GM12878 (cell line): ENCODE results near the gene ASCC3. TPM values are rescaled to one million over a fixed set of nuclear protein-coding genes. Genes with fewer than 3 reads are reported as not detected.

ENCODE experiments used
- ATAC-seq: fragments of 200-7000 bp; cut with Tn5 transposase; 3 replicates; pipeline ENCODE4 v1.9.1; 2020; ENCODE audit warnings: mild to moderate bottlenecking, moderate library complexity
- BruUV-seq: library from RNA; stranded (reverse); fragments of 400-500 nt; replicated peaks from 2 replicates; lab custom pipeline; 2021; lab: Mats Ljungman, UMichigan
- CTCF ChIA-PET: fragments of 300-600 bp; sonication (Branson Sonifier 250); formaldehyde crosslinking; extraction: SDS; loops from one replicate; lab custom pipeline; 2021; ENCODE audit warnings: inconsistent platforms; lab: Yijun Ruan, JAX
- POLR2A ChIA-PET: fragments of 350-600 bp; formaldehyde crosslinking; extraction: SDS; loops from one replicate; lab custom pipeline; 2021; ENCODE audit warnings: inconsistent platforms; lab: Charles Lee
- RAD21 ChIA-PET: fragments of 300-600 bp; sonication (Branson Sonifier 250); formaldehyde crosslinking; loops from one replicate; lab custom pipeline; 2023; ENCODE audit warnings: antibody characterized with exemption; ENCODE audit not compliant: unreplicated experiment; lab: Charles Lee
- SMC1A ChIA-PET: fragments of 300-600 bp; sonication (Branson Sonifier 250); formaldehyde crosslinking; loops from one replicate; lab custom pipeline; 2023; ENCODE audit not compliant: unreplicated experiment, uncharacterized antibody; lab: Charles Lee
- DNase-seq: peaks from one replicate; pipeline ENCODE4 v3.0.0-alpha.2; 2011; ENCODE audit warnings: low read depth, low spot score
- FAIRE-seq: peaks from 3 replicates; lab custom pipeline; 2011; peaks lifted over from hg19 to GRCh38; lab: Jason Lieb, UNC
- H2AFZ ChIP-seq: 2 replicates; pipeline ENCODE4 v1.6.0; 2011; ENCODE audit warnings: low read depth, low read length, control low read depth; ENCODE audit not compliant: control insufficient read depth
- H3K27ac ChIP-seq: 2 replicates; pipeline ENCODE4 v1.5.1; 2011; ENCODE audit warnings: control low read depth; ENCODE audit not compliant: control insufficient read depth, insufficient read depth
- H3K27me3 ChIP-seq, 2 experiments: replicated peaks in 1 of 2; 2 replicates each; pipeline versions ENCODE4 v1.6.0 to v1.6.1; 2011; ENCODE audit warnings: low read length in 1 of 2; ENCODE audit not compliant: control insufficient read depth in 2 of 2, insufficient read depth in 2 of 2
- H3K36me3 ChIP-seq, 2 experiments: 2 replicates each; pipeline ENCODE4 v1.5.1; 2011; ENCODE audit warnings: low read length in 1 of 2; ENCODE audit not compliant: control insufficient read depth in 2 of 2, insufficient read depth in 2 of 2
- H3K4me1 ChIP-seq: 2 replicates; pipeline ENCODE4 v1.6.1; 2011; ENCODE audit warnings: mild to moderate bottlenecking, low read length, moderate library complexity, mixed read lengths; ENCODE audit not compliant: control insufficient read depth, insufficient read depth
- H3K4me2 ChIP-seq: 2 replicates; pipeline ENCODE4 v1.6.0; 2011; ENCODE audit warnings: control low read depth; ENCODE audit not compliant: control insufficient read depth, insufficient read depth
- H3K4me3 ChIP-seq: fragments of 200-600 bp; sonication (generic); 2 replicates; pipeline ENCODE4 v1.5.1; 2016
- H3K79me2 ChIP-seq: 2 replicates; pipeline ENCODE4 v1.6.0; 2011; ENCODE audit warnings: low read length; ENCODE audit not compliant: control insufficient read depth, insufficient read depth
- H3K9ac ChIP-seq: 2 replicates; pipeline ENCODE4 v1.8.0; 2011; ENCODE audit warnings: low read length, control low read depth, mixed read lengths; ENCODE audit not compliant: control insufficient read depth, insufficient read depth
- H3K9me3 ChIP-seq: replicated peaks from 3 replicates; pipeline ENCODE4 v1.5.1; 2011; ENCODE audit warnings: mild to moderate bottlenecking, low read length; ENCODE audit not compliant: control insufficient read depth, insufficient read depth
- H4K20me1 ChIP-seq: 2 replicates; pipeline ENCODE4 v1.6.0; 2011; ENCODE audit not compliant: control insufficient read depth, insufficient read depth
- CBFB ChIP-seq: IDR thresholded peaks from 2 replicates; pipeline ENCODE4 v1.6.1; 2016; ENCODE audit warnings: antibody characterized with exemption, low read depth
- CBX5 ChIP-seq: sonication (generic); IDR thresholded peaks from 2 replicates; pipeline ENCODE4 v1.6.1; 2016; ENCODE audit warnings: low read depth, moderate library complexity, mild to moderate bottlenecking, inconsistent platforms
- CREM ChIP-seq: IDR thresholded peaks from 2 replicates; pipeline ENCODE4 v1.6.1; 2014; ENCODE audit warnings: antibody characterized with exemption, low read depth
- JUNB ChIP-seq: IDR thresholded peaks from 2 replicates; pipeline ENCODE4 v1.6.1; 2016; ENCODE audit warnings: antibody characterized with exemption, mild to moderate bottlenecking
- MEF2A ChIP-seq: IDR thresholded peaks from 2 replicates; pipeline ENCODE4 v1.6.1; 2011; ENCODE audit warnings: low read depth, mild to moderate bottlenecking, low read length, moderate library complexity; ENCODE audit not compliant: insufficient read depth
- MYB ChIP-seq: fragments of 150-350 bp; IDR thresholded peaks from 2 replicates; pipeline ENCODE4 v1.6.1; 2014; ENCODE audit warnings: mild to moderate bottlenecking, low read depth, low read length, borderline replicate concordance
- RAD51 ChIP-seq: fragments of 450-650 bp; IDR thresholded peaks from 2 replicates; pipeline ENCODE4 v1.6.1; 2016; ENCODE audit warnings: moderate library complexity, mild to moderate bottlenecking, inconsistent platforms
- RFX5 ChIP-seq: IDR thresholded peaks from 2 replicates; pipeline ENCODE4 v1.6.1; 2011; ENCODE audit warnings: low read depth, low read length, improper control_type of control experiment
- SMAD1 ChIP-seq: fragments of 450-650 bp; IDR thresholded peaks from 2 replicates; pipeline ENCODE4 v1.6.1; 2018; ENCODE audit warnings: mild to moderate bottlenecking, low read depth; ENCODE audit not compliant: partially characterized antibody
- STAT3 ChIP-seq: IDR thresholded peaks from 2 replicates; pipeline ENCODE4 v1.6.1; 2011; ENCODE audit warnings: low read depth, low read length, improper control_type of control experiment
- YBX1 ChIP-seq: fragments of 450-650 bp; IDR thresholded peaks from 2 replicates; pipeline ENCODE4 v1.6.1; 2016; ENCODE audit warnings: antibody characterized with exemption
- ZNF274 ChIP-seq: IDR thresholded peaks from one replicate; pipeline ENCODE4 v1.8.0; 2011; ENCODE audit not compliant: insufficient read length, insufficient read depth
- in situ Hi-C: fragments of 300-500 bp; cut with MboI; formaldehyde crosslinking; loops from 9 replicates; pipeline ENCODE4 v1.14.3; 2018; ENCODE audit warnings: mixed read lengths
- intact Hi-C: fragments of 100-400 bp; cut with micrococcal nuclease; formaldehyde crosslinking; loops from one replicate; pipeline ENCODE4 v1.14.2; 2022; ENCODE audit not compliant: unreplicated experiment
- polyA plus RNA-seq, 11 experiments: library from polyadenylated mRNA; depleted of rRNA in 4 of 11; unstranded in 6 of 11; stranded (reverse) in 5 of 11; fragments of >200 nt; fragmentation: Nextera tagmentation in 4 of 11; fragmentation: Illumina TruSeq in 1 of 11; extraction: Ambion mirVana in 4 of 11; extraction: Trizol in 1 of 11; gene quantifications; 1 replicate in 1 of 11; 2 replicates in 10 of 11; pipeline versions ENCODE4 v1.2.1 to v1.2.3, GENCODE V29; 2011 to 2016; ENCODE audit warnings: inconsistent platforms in 2 of 11, missing spikeins in 2 of 11, low read depth in 1 of 11
- total RNA-seq, 4 experiments: library from RNA; depleted of rRNA in 3 of 4; stranded (reverse); fragments of >200 nt in 3 of 4; fragmentation: Illumina TruSeq in 1 of 4; extraction: Trizol in 1 of 4; gene quantifications; 2 replicates each; pipeline versions ENCODE4 v1.2.1 to v1.2.3, GENCODE V29; 2013 to 2021
- TF ChIP-seq, protein P1 (sequence below): IDR thresholded peaks from 2 replicates; pipeline ENCODE4 v1.6.1; 2012; ENCODE audit warnings: mild to moderate bottlenecking, low read depth, low read length
- TF ChIP-seq, protein P2 (sequence below): fragments of 450-650 bp; IDR thresholded peaks from 2 replicates; pipeline ENCODE4 v1.6.1; 2017; ENCODE audit warnings: low read depth, mild to moderate bottlenecking, moderate library complexity
- TF ChIP-seq, protein P3 (sequence below): IDR thresholded peaks from 2 replicates; pipeline ENCODE4 v1.6.1; 2011; ENCODE audit warnings: low read depth, mild to moderate bottlenecking, low read length, moderate library complexity, borderline replicate concordance; ENCODE audit errors: extremely low read depth

The ASCC3 gene
- total and polyA plus RNA-seq, 10 of the 15 experiments (the other 5 are each of a cell fraction or from before 2014, with no cell fraction given) = 19.9 to 76.2 (median 55.9) TPM

- Histone ChIP-seq H4K20me1 (no peaks in the 10 kb centered on the region), H3K4me3 (no peak overlapping the region), H3K27me3 (no peaks in the 10 kb centered on the region), H3K4me1 (no peaks in the 10 kb centered on the region)
- no peak for FAIRE-seq
- ChIA-PET POLR2A (no interaction called here), SMC1A (interaction anchor here (0.6 to 1.6 kb wide), 3 partner anchors 8 to 565 kb away, joined by 3 to 6 read pairs (median 3); no protein-coding TSS in a partner anchor)
- TF ChIP-seq CBX5 (no peak), MYB (no peak), RFX5 (no peak), ZNF274 (no peak), RAD51 (no peak), CBFB (no peak), SMAD1 (no peak), JUNB (no peak), MEF2A (no peak), STAT3 (no peak), CREM (no peak), YBX1 (no peak)
- TF ChIP-seq, protein P1, sequence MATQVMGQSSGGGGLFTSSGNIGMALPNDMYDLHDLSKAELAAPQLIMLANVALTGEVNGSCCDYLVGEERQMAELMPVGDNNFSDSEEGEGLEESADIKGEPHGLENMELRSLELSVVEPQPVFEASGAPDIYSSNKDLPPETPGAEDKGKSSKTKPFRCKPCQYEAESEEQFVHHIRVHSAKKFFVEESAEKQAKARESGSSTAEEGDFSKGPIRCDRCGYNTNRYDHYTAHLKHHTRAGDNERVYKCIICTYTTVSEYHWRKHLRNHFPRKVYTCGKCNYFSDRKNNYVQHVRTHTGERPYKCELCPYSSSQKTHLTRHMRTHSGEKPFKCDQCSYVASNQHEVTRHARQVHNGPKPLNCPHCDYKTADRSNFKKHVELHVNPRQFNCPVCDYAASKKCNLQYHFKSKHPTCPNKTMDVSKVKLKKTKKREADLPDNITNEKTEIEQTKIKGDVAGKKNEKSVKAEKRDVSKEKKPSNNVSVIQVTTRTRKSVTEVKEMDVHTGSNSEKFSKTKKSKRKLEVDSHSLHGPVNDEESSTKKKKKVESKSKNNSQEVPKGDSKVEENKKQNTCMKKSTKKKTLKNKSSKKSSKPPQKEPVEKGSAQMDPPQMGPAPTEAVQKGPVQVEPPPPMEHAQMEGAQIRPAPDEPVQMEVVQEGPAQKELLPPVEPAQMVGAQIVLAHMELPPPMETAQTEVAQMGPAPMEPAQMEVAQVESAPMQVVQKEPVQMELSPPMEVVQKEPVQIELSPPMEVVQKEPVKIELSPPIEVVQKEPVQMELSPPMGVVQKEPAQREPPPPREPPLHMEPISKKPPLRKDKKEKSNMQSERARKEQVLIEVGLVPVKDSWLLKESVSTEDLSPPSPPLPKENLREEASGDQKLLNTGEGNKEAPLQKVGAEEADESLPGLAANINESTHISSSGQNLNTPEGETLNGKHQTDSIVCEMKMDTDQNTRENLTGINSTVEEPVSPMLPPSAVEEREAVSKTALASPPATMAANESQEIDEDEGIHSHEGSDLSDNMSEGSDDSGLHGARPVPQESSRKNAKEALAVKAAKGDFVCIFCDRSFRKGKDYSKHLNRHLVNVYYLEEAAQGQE = no peak
- TF ChIP-seq, protein P2, sequence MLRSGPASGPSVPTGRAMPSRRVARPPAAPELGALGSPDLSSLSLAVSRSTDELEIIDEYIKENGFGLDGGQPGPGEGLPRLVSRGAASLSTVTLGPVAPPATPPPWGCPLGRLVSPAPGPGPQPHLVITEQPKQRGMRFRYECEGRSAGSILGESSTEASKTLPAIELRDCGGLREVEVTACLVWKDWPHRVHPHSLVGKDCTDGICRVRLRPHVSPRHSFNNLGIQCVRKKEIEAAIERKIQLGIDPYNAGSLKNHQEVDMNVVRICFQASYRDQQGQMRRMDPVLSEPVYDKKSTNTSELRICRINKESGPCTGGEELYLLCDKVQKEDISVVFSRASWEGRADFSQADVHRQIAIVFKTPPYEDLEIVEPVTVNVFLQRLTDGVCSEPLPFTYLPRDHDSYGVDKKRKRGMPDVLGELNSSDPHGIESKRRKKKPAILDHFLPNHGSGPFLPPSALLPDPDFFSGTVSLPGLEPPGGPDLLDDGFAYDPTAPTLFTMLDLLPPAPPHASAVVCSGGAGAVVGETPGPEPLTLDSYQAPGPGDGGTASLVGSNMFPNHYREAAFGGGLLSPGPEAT = no peak
- TF ChIP-seq, protein P3, sequence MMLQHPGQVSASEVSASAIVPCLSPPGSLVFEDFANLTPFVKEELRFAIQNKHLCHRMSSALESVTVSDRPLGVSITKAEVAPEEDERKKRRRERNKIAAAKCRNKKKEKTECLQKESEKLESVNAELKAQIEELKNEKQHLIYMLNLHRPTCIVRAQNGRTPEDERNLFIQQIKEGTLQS = no peak
- TF ChIP-seq, all 136 proteins: peak for 0
- DNase-seq (no peak), ATAC-seq (no peak)
- Histone ChIP-seq H3K27ac (no peak overlapping the region), H2AFZ (no peak overlapping the region), H3K36me3 (no peaks in the 10 kb centered on the region; a peak in 1 of 4 replicates), H3K4me2 (no peak overlapping the region), H3K79me2 (no peaks in the 10 kb centered on the region), H3K9ac (no peak overlapping the region), H3K9me3 (no peaks in the 10 kb centered on the region; the same call in 2 of the 3 replicates)
- BruUV-seq = no TSS peak
- ChIA-PET CTCF (no interaction called here), RAD21 (no interaction called here)
- in situ Hi-C loops (no loop called here), intact Hi-C loops (no loop called here)
Measured at GRCh38 chr6:100671740-100672139, 209.4 kb downstream of the ASCC3 start.
